Gastroesophageal sphincter (tissue), 3 donors: Measurements from ENCODE around the gene RUNX2.

Experiments
- CTCF ChIP-seq, 4 experiments: fragments of 200-600 bp in 2 of 4; fragments of 450-650 bp in 2 of 4; sonication (generic) in 1 of 4; IDR thresholded peaks; one replicate each; pipeline ENCODE4 v1.5.1; 2017 to 2019; ENCODE audit warnings: antibody characterized with exemption in 4 of 4, mild to moderate bottlenecking in 2 of 4, moderate library complexity in 2 of 4
- EP300 ChIP-seq: sonication (generic); formaldehyde crosslinking; IDR thresholded peaks from one replicate; pipeline ENCODE4 v1.6.1; 2017; ENCODE audit warnings: antibody characterized with exemption, mild to moderate bottlenecking
- POLR2A ChIP-seq, 2 donors: fragments of 450-650 bp; IDR thresholded peaks; one replicate each; pipeline ENCODE4 v1.6.1; 2017; ENCODE audit warnings: antibody characterized with exemption in 2 of 2, mild to moderate bottlenecking in 2 of 2, moderate library complexity in 1 of 2
- POLR2AphosphoS5 ChIP-seq: sonication (generic); formaldehyde crosslinking; IDR thresholded peaks from one replicate; pipeline ENCODE4 v1.6.1; 2017; ENCODE audit warnings: antibody characterized with exemption

GRCh38 chr6:45480752-45481415, 152.8 kb downstream of the RUNX2 start:
- TF ChIP-seq CTCF (IDR thresholded peaks at IDR 0.05) (no peak), POLR2A (IDR thresholded peaks at IDR 0.05) (no peak), POLR2AphosphoS5 (no peak), EP300 (no peak)
